Myometrial cell (primary cell): ENCODE data around the gene CLEC4C. TPM values are rescaled to one million over a fixed set of nuclear protein-coding genes. Genes with fewer than 3 reads are reported as not detected.

ENCODE experiments used
- total RNA-seq: library from RNA; depleted of rRNA; stranded (reverse); fragments of >200 nt; gene quantifications from 2 replicates; pipeline ENCODE4 v1.2.3, GENCODE V29; 2015

The CLEC4C gene, protein sequence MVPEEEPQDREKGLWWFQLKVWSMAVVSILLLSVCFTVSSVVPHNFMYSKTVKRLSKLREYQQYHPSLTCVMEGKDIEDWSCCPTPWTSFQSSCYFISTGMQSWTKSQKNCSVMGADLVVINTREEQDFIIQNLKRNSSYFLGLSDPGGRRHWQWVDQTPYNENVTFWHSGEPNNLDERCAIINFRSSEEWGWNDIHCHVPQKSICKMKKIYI
- not detected in 2 replicates for total RNA-seq

DNA sequence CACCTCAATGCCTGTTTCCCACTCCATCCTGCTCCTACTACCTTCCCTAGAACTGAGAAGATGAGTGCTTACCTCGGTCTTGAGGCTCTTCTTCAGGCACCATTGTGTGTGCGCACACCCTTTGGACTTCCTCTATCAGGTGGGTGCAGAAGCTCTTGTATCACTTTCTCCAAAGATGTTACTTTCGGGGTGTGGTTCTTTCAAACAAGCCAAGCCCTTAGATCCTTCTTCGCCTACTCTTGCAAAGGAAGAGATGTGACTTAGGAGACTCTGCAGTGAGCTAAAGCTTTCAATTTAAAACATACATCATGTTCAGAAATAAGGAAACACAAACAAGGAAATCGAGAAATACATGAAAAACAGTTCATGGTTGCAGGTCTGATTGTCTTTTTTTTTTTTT is at the start of gene CLEC4C:
CLEC4C (minus strand) TSS at position 130 of the 400 bp plus-strand sequence; CDS start at position 103, 27 bp downstream.

DNA sequence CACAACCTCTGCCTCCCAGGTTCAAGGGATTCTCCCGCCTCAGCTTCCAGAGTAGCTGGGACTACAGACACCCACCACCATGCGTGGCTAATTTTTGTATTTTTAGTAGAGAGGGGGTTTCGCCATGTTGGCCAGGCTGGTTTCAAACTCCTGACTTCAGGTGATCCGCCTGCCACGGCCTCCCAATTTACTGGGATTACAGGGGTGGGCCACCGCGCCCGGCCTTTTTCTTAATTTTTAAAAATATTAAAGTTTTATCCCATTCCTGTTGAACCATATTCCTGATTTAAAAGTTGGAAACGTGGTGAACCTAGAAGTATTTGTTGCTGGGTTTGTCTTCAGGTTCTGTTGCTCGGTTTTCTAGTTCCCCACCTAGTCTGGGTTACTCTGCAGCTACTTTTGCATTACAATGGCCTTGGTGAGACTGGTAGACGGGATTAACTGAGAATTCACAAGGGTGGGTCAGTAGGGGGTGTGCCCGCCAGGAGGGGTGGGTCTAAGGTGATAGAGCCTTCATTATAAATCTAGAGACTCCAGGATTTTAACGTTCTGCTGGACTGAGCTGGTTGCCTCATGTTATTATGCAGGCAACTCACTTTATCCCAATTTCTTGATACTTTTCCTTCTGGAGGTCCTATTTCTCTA is 41.8 kb upstream of the CLEC4C start, which contains the start of gene NANOG:
NANOG (plus strand) TSS at position 519 of the 645 bp plus-strand sequence. CDS start 213 bp downstream, outside the sequence.

DNA sequence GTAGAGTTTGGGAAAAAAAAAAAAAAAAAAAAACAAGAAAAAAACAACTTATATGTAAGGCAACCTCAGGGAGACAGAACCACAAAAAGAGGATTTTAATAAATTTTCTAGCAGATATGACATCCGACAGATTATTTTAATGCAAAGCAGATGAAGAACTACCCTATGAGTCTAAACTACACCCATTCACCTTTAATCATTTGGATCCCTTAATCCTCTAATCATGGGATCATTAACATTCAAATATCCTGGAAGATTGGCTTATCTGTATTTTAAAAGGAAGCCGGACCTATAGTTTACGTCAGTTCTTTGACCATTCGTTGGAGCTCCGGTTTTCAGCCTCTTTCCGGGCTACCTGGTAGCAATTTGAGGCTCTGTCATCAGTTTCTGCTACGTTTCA is 36.0 kb downstream of the CLEC4C start, which contains the start of gene DPPA3:
DPPA3 (plus strand) TSS at position 301 of the 400 bp plus-strand sequence. CDS start 138 bp downstream, outside the sequence.

DNA sequence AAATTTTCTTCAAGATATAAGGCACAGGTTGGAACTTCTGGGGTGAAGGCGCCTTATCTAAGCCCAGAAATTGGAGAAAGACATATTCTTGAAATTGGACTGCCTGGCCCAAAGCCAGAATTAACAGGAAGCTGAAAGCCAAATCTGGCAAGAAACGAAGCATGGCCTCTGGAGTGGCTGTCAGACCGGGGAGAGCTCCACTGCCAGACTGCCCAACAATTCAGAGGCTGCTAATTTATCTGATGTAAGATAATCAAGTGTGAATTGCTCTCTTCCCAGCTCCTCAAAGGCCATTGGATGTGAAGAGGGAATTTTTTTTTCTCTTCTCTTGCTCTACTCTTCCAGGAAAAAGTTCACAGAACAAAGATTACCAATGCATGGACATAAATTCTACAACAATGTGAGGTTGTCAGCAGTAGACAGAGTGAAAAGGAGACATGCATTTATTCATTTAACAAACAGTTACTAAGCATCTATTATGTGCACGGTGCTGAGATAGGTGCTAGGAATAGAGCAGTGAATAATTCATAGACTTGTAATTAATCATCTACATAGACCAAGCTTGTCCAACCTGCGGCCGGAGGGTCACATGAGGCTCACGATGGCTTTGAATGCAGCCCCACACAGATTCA is 51.5 kb downstream of the CLEC4C start, which contains the start of gene GDF3:
GDF3 (minus strand) TSS at position 210 of the 632 bp plus-strand sequence; CDS start at position 163, 47 bp downstream.

Other genes starting within 250 kb of the CLEC4C start
- gene CD163, start 243.6 kb downstream of the CLEC4C start, total RNA-seq, result not detected in 2 replicates
- not detected in 2 replicates for gene APOBEC1, start 81.5 kb downstream of the CLEC4C start, total RNA-seq
- not detected in 2 replicates for gene GDF3, start 51.6 kb downstream of the CLEC4C start, total RNA-seq
- not detected in 2 replicates for gene DPPA3, start 35.9 kb downstream of the CLEC4C start, total RNA-seq
- gene NANOGNB, start 17.8 kb upstream of the CLEC4C start, total RNA-seq, result not detected in 2 replicates
- gene NANOG, start 42.0 kb upstream of the CLEC4C start, total RNA-seq, result not detected in 2 replicates
- gene SLC2A14, start 125.5 kb upstream of the CLEC4C start, total RNA-seq, result not detected in 2 replicates
- 47.6 and 59.4 TPM in 2 replicates for gene SLC2A3, start 188.8 kb upstream of the CLEC4C start, total RNA-seq